Measurements from ENCODE around the gene DNASE1L2. TPM values are rescaled to one million over a fixed set of nuclear protein-coding genes. Genes with fewer than 3 reads are reported as not detected.

The DNASE1L2 gene
- total RNA-seq, 1 donor from 2014 or later, result 2.0 TPM

- H3K27ac ChIP-seq, result no peak overlapping the region
- no peaks in the 10 kb centered on the region for H3K9me3 ChIP-seq
- H3K4me1 ChIP-seq, result peaks cover 24% of the 10 kb centered on the region
Observed at GRCh38 chr16:2233046-2233775, 3.0 kb upstream of the DNASE1L2 start.

GRCh38 chr16:2233872-2234812, 2.1 kb upstream of the DNASE1L2 start:
- intact Hi-C loops (cut with DNase I), result no loop called here

More at GRCh38 chr16:2233046-2233775, 3.0 kb upstream of the DNASE1L2 start:
- Histone ChIP-seq H3K4me3 (no peak overlapping the region), H3K27me3 (ENCODE audit: low read depth) (peaks cover 30% of the 10 kb centered on the region), H3K36me3 (peaks cover 75% of the 10 kb centered on the region)
- ATAC-seq (no peak), DNase-seq (no peak)
- intact Hi-C loops (cut with DNase I), result no loop called here
- TF ChIP-seq CTCF (IDR thresholded peaks at IDR 0.05), result no peak

DNA sequence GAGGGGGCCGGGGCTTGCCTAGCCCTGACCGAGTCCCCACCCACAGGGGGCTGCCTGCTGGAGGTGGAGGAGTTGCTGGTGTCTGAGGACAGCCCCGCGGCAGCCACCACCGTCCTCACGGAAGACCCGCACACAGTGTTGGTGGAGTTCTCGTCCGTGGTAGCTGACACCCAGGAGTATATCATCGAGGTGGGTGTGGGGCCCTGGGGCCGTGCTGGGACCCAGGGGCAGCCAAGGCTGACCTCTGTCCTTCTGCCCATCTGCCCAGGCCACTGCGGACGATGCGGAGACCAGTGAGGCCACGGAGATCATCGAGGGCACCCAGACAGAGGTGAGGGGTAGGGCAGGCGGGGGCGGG, 1.5 kb upstream of the DNASE1L2 start:
- H3K9me3 ChIP-seq, result no peaks in the 10 kb centered on the region
- H3K4me3 ChIP-seq, result no peak overlapping the region
- DNase-seq (no peak), ATAC-seq (no peak)
- peaks cover 30% of the 10 kb centered on the region for H3K27me3 ChIP-seq (ENCODE audit: low read depth)
- H3K36me3 ChIP-seq, result peaks cover 61% of the 10 kb centered on the region
- intact Hi-C loops (cut with DNase I), result no loop called here
- peaks cover 25% of the 10 kb centered on the region for H3K4me1 ChIP-seq
- no peak overlapping the region for H3K27ac ChIP-seq
- no peak for TF ChIP-seq CTCF (IDR thresholded peaks at IDR 0.05)

More at GRCh38 chr16:2233872-2234812, 2.1 kb upstream of the DNASE1L2 start:
- DNase-seq, result no peak
- Histone ChIP-seq H3K36me3 (peaks cover 65% of the 10 kb centered on the region), H3K4me3 (no peak overlapping the region), H3K4me1 (peaks cover 25% of the 10 kb centered on the region), H3K27me3 (ENCODE audit: low read depth) (peaks cover 30% of the 10 kb centered on the region), H3K27ac (no peak overlapping the region), H3K9me3 (no peaks in the 10 kb centered on the region)
- no peak for ATAC-seq
- TF ChIP-seq CTCF (IDR thresholded peaks at IDR 0.05), result no peak

DNA sequence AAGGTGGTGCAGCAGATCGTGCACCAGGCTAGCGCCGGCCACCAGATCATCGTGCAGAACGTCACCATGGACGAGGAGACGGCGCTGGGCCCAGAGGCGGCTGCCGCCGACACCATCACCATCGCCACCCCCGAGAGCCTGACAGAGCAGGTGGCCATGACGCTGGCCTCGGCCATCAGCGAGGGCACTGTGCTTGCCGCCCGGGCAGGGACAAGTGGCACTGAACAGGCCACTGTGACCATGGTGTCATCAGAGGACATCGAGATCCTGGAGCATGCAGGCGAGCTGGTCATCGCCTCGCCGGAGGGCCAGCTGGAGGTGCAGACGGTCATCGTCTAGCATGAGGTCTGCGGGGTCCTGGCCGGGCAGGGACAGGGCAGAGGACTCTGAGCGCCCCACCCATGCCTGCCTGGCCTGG, 1.0 kb upstream of the DNASE1L2 start:
- Histone ChIP-seq H3K4me3 (no peak overlapping the region), H3K4me1 (peaks cover 25% of the 10 kb centered on the region), H3K9me3 (no peaks in the 10 kb centered on the region), H3K27me3 (ENCODE audit: low read depth) (peaks cover 30% of the 10 kb centered on the region), H3K36me3 (peaks cover 61% of the 10 kb centered on the region), H3K27ac (no peak overlapping the region)
- DNase-seq (no peak), ATAC-seq (no peak)
- intact Hi-C loops (cut with DNase I), result no loop called here
- no peak for TF ChIP-seq CTCF (IDR thresholded peaks at IDR 0.05)

GRCh38 chr16:2235695-2236336, 428 bp upstream of the DNASE1L2 start:
- TF ChIP-seq CTCF (IDR thresholded peaks at IDR 0.05), result no peak
- Histone ChIP-seq H3K9me3 (no peaks in the 10 kb centered on the region), H3K4me1 (peaks cover 25% of the 10 kb centered on the region), H3K36me3 (peaks cover 56% of the 10 kb centered on the region), H3K4me3 (no peak overlapping the region), H3K27ac (no peak overlapping the region), H3K27me3 (ENCODE audit: low read depth) (peaks cover 30% of the 10 kb centered on the region)
- intact Hi-C loops (cut with DNase I), result no loop called here
- ATAC-seq (no peak), DNase-seq (no peak)

Measured in lower lobe of right lung (tissue), 2 donors.